Type B pancreatic cell (in vitro differentiated cells): Measurements from ENCODE around the gene CRB1. TPM values are rescaled to one million over a fixed set of nuclear protein-coding genes. Genes with fewer than 3 reads are reported as not detected.

ENCODE experiments used
- DNase-seq: peaks from one replicate; pipeline ENCODE4 v3.0.0; 2021; ENCODE audit warnings: mixed read lengths; ENCODE audit not compliant: unreplicated experiment; ENCODE audit errors: extremely low spot score
- H3K27ac Mint-ChIP-seq: 2 replicates; pipeline ENCODE4 v1.8.0; 2021; ENCODE audit warnings: mild to moderate bottlenecking, mixed read lengths
- H3K27me3 Mint-ChIP-seq: 2 replicates; pipeline ENCODE4 v1.8.0; 2021; ENCODE audit warnings: mixed read lengths
- H3K36me3 Mint-ChIP-seq: 2 replicates; pipeline ENCODE4 v1.8.0; 2021; ENCODE audit warnings: mixed read lengths
- H3K4me1 Mint-ChIP-seq: one replicate; pipeline ENCODE4 v1.8.0; 2021; ENCODE audit warnings: mixed read lengths; ENCODE audit not compliant: unreplicated experiment
- H3K4me3 Mint-ChIP-seq: 2 replicates; pipeline ENCODE4 v1.8.0; 2021; ENCODE audit warnings: mild to moderate bottlenecking, mixed read lengths
- H3K9me3 Mint-ChIP-seq: 2 replicates; pipeline ENCODE4 v1.8.0; 2021; ENCODE audit warnings: mixed read lengths
- CTCF ChIP-seq: fragments of 200-600 bp; sonication (generic); conservative IDR thresholded peaks from 2 replicates; pipeline ENCODE4 v1.5.0; 2021; ENCODE audit warnings: antibody characterized with exemption, mild to moderate bottlenecking
- total RNA-seq: library from RNA; stranded (reverse); gene quantifications from 2 replicates; pipeline ENCODE4 v1.2.1, GENCODE V29; 2021; ENCODE audit warnings: low replicate concordance

Gene CRB1
- total RNA-seq, 1 donor from 2014 or later: 5.7 TPM

- no peak for DNase-seq
- no peak for TF ChIP-seq CTCF
- Mint-ChIP-seq H3K27me3 (no peaks in the 10 kb centered on the region), H3K9me3 (no peaks in the 10 kb centered on the region), H3K4me3 (no peak overlapping the region), H3K36me3 (no peaks in the 10 kb centered on the region), H3K27ac (no peak overlapping the region), H3K4me1 (no peaks in the 10 kb centered on the region)
These were observed 42.4 kb upstream of the CRB1 start for GRCh38 chr1:197225611-197226010.

GRCh38 chr1:197234581-197234980, 33.5 kb upstream of the CRB1 start:
- TF ChIP-seq CTCF: no peak
- Mint-ChIP-seq H3K36me3 (no peaks in the 10 kb centered on the region), H3K4me1 (no peaks in the 10 kb centered on the region), H3K4me3 (no peak overlapping the region), H3K27me3 (no peaks in the 10 kb centered on the region), H3K27ac (no peak overlapping the region), H3K9me3 (no peaks in the 10 kb centered on the region)
- no peak for DNase-seq

GRCh38 chr1:197235355-197235754, 32.7 kb upstream of the CRB1 start:
- TF ChIP-seq CTCF: no peak
- DNase-seq: no peak
- H3K9me3 Mint-ChIP-seq: no peaks in the 10 kb centered on the region
- H3K4me1 Mint-ChIP-seq: no peaks in the 10 kb centered on the region
- H3K4me3 Mint-ChIP-seq: no peak overlapping the region
- H3K36me3 Mint-ChIP-seq: no peaks in the 10 kb centered on the region
- no peak overlapping the region for H3K27ac Mint-ChIP-seq
- peaks cover 2% of the 10 kb centered on the region for H3K27me3 Mint-ChIP-seq

GRCh38 chr1:197247465-197247864, 20.6 kb upstream of the CRB1 start:
- Mint-ChIP-seq H3K4me1 (no peaks in the 10 kb centered on the region), H3K27me3 (peaks cover 6% of the 10 kb centered on the region), H3K4me3 (no peak overlapping the region), H3K27ac (no peak overlapping the region), H3K9me3 (no peaks in the 10 kb centered on the region), H3K36me3 (no peaks in the 10 kb centered on the region)
- DNase-seq: no peak
- no peak for TF ChIP-seq CTCF

- no peak for DNase-seq
- no peak for TF ChIP-seq CTCF
- Mint-ChIP-seq H3K4me3 (no peak overlapping the region), H3K9me3 (no peaks in the 10 kb centered on the region), H3K4me1 (no peaks in the 10 kb centered on the region), H3K36me3 (no peaks in the 10 kb centered on the region), H3K27me3 (no peaks in the 10 kb centered on the region), H3K27ac (no peak overlapping the region)
These were observed 18.7 kb upstream of the CRB1 start for GRCh38 chr1:197249324-197249723.

- no peak for TF ChIP-seq CTCF
- DNase-seq: no peak
- Mint-ChIP-seq H3K4me1 (no peaks in the 10 kb centered on the region), H3K36me3 (no peaks in the 10 kb centered on the region), H3K9me3 (no peaks in the 10 kb centered on the region), H3K27me3 (no peaks in the 10 kb centered on the region), H3K4me3 (no peak overlapping the region), H3K27ac (no peak overlapping the region)
These were observed 17.4 kb upstream of the CRB1 start for GRCh38 chr1:197250616-197251015.
